ENCODE data around the gene VIPR1. TPM values are rescaled to one million over a fixed set of nuclear protein-coding genes. Genes with fewer than 3 reads are reported as not detected.

Gene VIPR1
- total and polyA plus RNA-seq, 2 donors from 2014 or later = 4.9 to 5.3 TPM

- Histone ChIP-seq H3K27ac (ENCODE audit: low read depth in 2 of 2, low read length in 2 of 2) (no peak overlapping the region), H3K9me3 (ENCODE audit: control insufficient read depth in 2 of 3, insufficient read depth in 1 of 3, low read length in 3 of 3) (no peaks in the 10 kb centered on the region), H3K9ac (ENCODE audit: low read length in 3 of 3) (no peak overlapping the region), H3K36me3 (ENCODE audit: control insufficient read depth in 2 of 3, insufficient read depth in 3 of 3, low read length in 3 of 3) (no peaks in the 10 kb centered on the region), H3K4me1 (ENCODE audit: control insufficient read depth in 2 of 3, insufficient read depth in 2 of 3, low read depth in 1 of 3, low read length in 3 of 3) (no peaks in the 10 kb centered on the region), H3K4me3 (ENCODE audit: low read length in 3 of 3) (no peak overlapping the region), H3K27me3 (ENCODE audit: control insufficient read depth, insufficient read depth, low read length) (no peaks in the 10 kb centered on the region)
- TF ChIP-seq CTCF (IDR thresholded peaks at IDR 0.05; ENCODE audit: borderline replicate concordance, extremely low read depth, insufficient read depth) = no peak
- intact Hi-C loops (cut with DNase I) = no loop called here
- DNase-seq (peak in 3 of 5 donors; percentile 11 to 24 (median 21)), FAIRE-seq (no peak)
Measured at GRCh38 chr3:42507252-42507651, 4.8 kb downstream of the VIPR1 start.

GRCh38 chr3:42507761-42508335 lies 5.4 kb downstream of the VIPR1 start:
- H3K36me3 ChIP-seq (ENCODE audit: control insufficient read depth in 2 of 3, insufficient read depth in 3 of 3, low read length in 3 of 3) = no peaks in the 10 kb centered on the region
- no peaks in the 10 kb centered on the region for H3K4me1 ChIP-seq (ENCODE audit: control insufficient read depth in 2 of 3, insufficient read depth in 2 of 3, low read depth in 1 of 3, low read length in 3 of 3)
- H3K9me3 ChIP-seq (ENCODE audit: control insufficient read depth in 2 of 3, insufficient read depth in 1 of 3, low read length in 3 of 3) = no peaks in the 10 kb centered on the region
- DNase-seq (peak in 1 of 5 donors; percentile 16), FAIRE-seq (no peak)
- no peak overlapping the region for H3K4me3 ChIP-seq (ENCODE audit: low read length in 3 of 3)
- H3K27ac ChIP-seq (ENCODE audit: low read depth in 2 of 2, low read length in 2 of 2) = no peak overlapping the region
- H3K9ac ChIP-seq (ENCODE audit: low read length in 3 of 3) = no peak overlapping the region
- TF ChIP-seq CTCF (IDR thresholded peaks at IDR 0.05; ENCODE audit: borderline replicate concordance, extremely low read depth, insufficient read depth) = no peak
- H3K27me3 ChIP-seq (ENCODE audit: control insufficient read depth, insufficient read depth, low read length) = no peaks in the 10 kb centered on the region
- intact Hi-C loops (cut with DNase I) = no loop called here

GRCh38 chr3:42508562-42508961 lies 6.1 kb downstream of the VIPR1 start:
- no peaks in the 10 kb centered on the region for H3K4me1 ChIP-seq (ENCODE audit: control insufficient read depth in 2 of 3, insufficient read depth in 2 of 3, low read depth in 1 of 3, low read length in 3 of 3)
- no peak overlapping the region for H3K4me3 ChIP-seq (ENCODE audit: low read length in 3 of 3)
- no peak overlapping the region for H3K27ac ChIP-seq (ENCODE audit: low read depth in 2 of 2, low read length in 2 of 2)
- no peaks in the 10 kb centered on the region for H3K9me3 ChIP-seq (ENCODE audit: control insufficient read depth in 2 of 3, insufficient read depth in 1 of 3, low read length in 3 of 3)
- FAIRE-seq (no peak), DNase-seq (peak in 2 of 5 donors; percentile 1 to 9)
- intact Hi-C loops (cut with DNase I) = no loop called here
- no peaks in the 10 kb centered on the region for H3K27me3 ChIP-seq (ENCODE audit: control insufficient read depth, insufficient read depth, low read length)
- TF ChIP-seq CTCF (IDR thresholded peaks at IDR 0.05; ENCODE audit: borderline replicate concordance, extremely low read depth, insufficient read depth) = no peak
- H3K36me3 ChIP-seq (ENCODE audit: control insufficient read depth in 2 of 3, insufficient read depth in 3 of 3, low read length in 3 of 3) = no peaks in the 10 kb centered on the region
- H3K9ac ChIP-seq (ENCODE audit: low read length in 3 of 3) = no peak overlapping the region

GRCh38 chr3:42509111-42509510 lies 6.7 kb downstream of the VIPR1 start:
- Histone ChIP-seq H3K4me1 (ENCODE audit: control insufficient read depth in 2 of 3, insufficient read depth in 2 of 3, low read depth in 1 of 3, low read length in 3 of 3) (no peaks in the 10 kb centered on the region), H3K27me3 (ENCODE audit: control insufficient read depth, insufficient read depth, low read length) (no peaks in the 10 kb centered on the region), H3K4me3 (ENCODE audit: low read length in 3 of 3) (no peak overlapping the region), H3K36me3 (ENCODE audit: control insufficient read depth in 2 of 3, insufficient read depth in 3 of 3, low read length in 3 of 3) (no peaks in the 10 kb centered on the region), H3K27ac (ENCODE audit: low read depth in 2 of 2, low read length in 2 of 2) (no peak overlapping the region), H3K9me3 (ENCODE audit: control insufficient read depth in 2 of 3, insufficient read depth in 1 of 3, low read length in 3 of 3) (no peaks in the 10 kb centered on the region), H3K9ac (ENCODE audit: low read length in 3 of 3) (no peak overlapping the region)
- no peak for TF ChIP-seq CTCF (IDR thresholded peaks at IDR 0.05; ENCODE audit: borderline replicate concordance, extremely low read depth, insufficient read depth)
- DNase-seq (no peak), FAIRE-seq (no peak)
- intact Hi-C loops (cut with DNase I) = no loop called here

Measured in kidney (tissue), 14 donors.